Subcutaneous abdominal adipose tissue (tissue), 5 donors: ENCODE results near the gene BTRC.

Experiments used
- H3K27ac ChIP-seq: one replicate; pipeline ENCODE4 v1.7.0; 2013; ENCODE audit warnings: low read depth, mild to moderate bottlenecking, inconsistent platforms, low read length, moderate library complexity
- H3K27me3 ChIP-seq, 5 donors: one replicate each; pipeline ENCODE4 v1.7.0; 2013; ENCODE audit warnings: low read length in 5 of 5, inconsistent platforms in 1 of 5; ENCODE audit not compliant: control insufficient read depth in 5 of 5, insufficient read depth in 4 of 5
- H3K36me3 ChIP-seq, 5 donors: one replicate each; pipeline ENCODE4 v1.7.0; 2013; ENCODE audit warnings: low read length in 5 of 5; ENCODE audit not compliant: control insufficient read depth in 5 of 5, insufficient read depth in 5 of 5
- H3K4me1 ChIP-seq, 5 donors: one replicate each; pipeline ENCODE4 v1.7.0; 2013; ENCODE audit warnings: low read length in 5 of 5, mild to moderate bottlenecking in 3 of 5, moderate library complexity in 1 of 5; ENCODE audit not compliant: control insufficient read depth in 5 of 5, insufficient read depth in 5 of 5
- H3K4me3 ChIP-seq, 5 donors: one replicate each; pipeline ENCODE4 v1.7.0; 2013; ENCODE audit warnings: low read length in 5 of 5, low read depth in 1 of 5
- H3K9ac ChIP-seq, 5 donors: one replicate each; pipeline ENCODE4 v1.7.0; 2013; ENCODE audit warnings: low read length in 5 of 5, mild to moderate bottlenecking in 4 of 5, moderate library complexity in 3 of 5
- H3K9me3 ChIP-seq, 5 donors: one replicate each; pipeline ENCODE4 v1.7.0; 2013; ENCODE audit warnings: low read length in 5 of 5; ENCODE audit not compliant: control insufficient read depth in 5 of 5
- donor health status: healthy.
- donor health status: healthy.
- donor health status: healthy.
- donor health status: healthy.
- donor health status: healthy.

Gene BTRC

DNA sequence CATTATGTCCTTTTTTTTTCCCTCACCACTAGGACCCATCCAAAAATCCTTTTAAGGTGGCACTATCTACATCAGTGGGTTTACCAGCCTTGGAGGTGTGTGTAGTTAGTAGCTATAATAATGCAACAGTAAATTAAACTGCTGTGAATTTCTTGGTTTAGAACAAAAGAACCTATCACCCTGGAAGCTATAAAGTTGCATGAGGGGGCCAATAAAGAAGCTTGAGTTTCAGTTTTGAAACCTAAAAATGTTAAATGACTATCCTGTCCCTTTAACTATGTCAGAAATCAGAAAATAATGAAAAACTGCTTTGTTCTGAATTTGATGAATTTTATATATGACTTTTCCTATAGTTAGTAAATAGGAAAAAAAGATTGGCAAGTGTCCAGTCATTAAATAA, 153.9 kb downstream of the BTRC start:
- Histone ChIP-seq H3K27ac (no peak overlapping the region), H3K9ac (no peak overlapping the region), H3K4me3 (no peak overlapping the region), H3K27me3 (no peaks in the 10 kb centered on the region), H3K9me3 (no peaks in the 10 kb centered on the region), H3K4me1 (no peaks in the 10 kb centered on the region), H3K36me3 (no peaks in the 10 kb centered on the region)

- H3K36me3 ChIP-seq: peaks cover 0 to 6% (median 0%) of the 10 kb centered on the region in 5 donors
- no peak overlapping the region for H3K9ac ChIP-seq
- H3K9me3 ChIP-seq: peaks cover 0 to 9% (median 6%) of the 10 kb centered on the region in 5 donors
- no peaks in the 10 kb centered on the region for H3K4me1 ChIP-seq
- H3K27ac ChIP-seq: no peak overlapping the region
- no peak overlapping the region for H3K4me3 ChIP-seq
- H3K27me3 ChIP-seq: no peaks in the 10 kb centered on the region
Measured at GRCh38 chr10:101511938-101512337, 158.0 kb downstream of the BTRC start.

GRCh38 chr10:101512738-101513137, 158.8 kb downstream of the BTRC start:
- Histone ChIP-seq H3K27ac (no peak overlapping the region), H3K4me3 (no peak overlapping the region), H3K9ac (no peak overlapping the region), H3K9me3 (peaks cover 0 to 9% (median 6%) of the 10 kb centered on the region in 5 donors), H3K27me3 (no peaks in the 10 kb centered on the region), H3K36me3 (peaks cover 0 to 6% (median 0%) of the 10 kb centered on the region in 5 donors), H3K4me1 (no peaks in the 10 kb centered on the region)

GRCh38 chr10:101513733-101514132, 159.8 kb downstream of the BTRC start:
- H3K9ac ChIP-seq: no peak overlapping the region
- no peak overlapping the region for H3K4me3 ChIP-seq
- H3K27ac ChIP-seq: no peak overlapping the region
- peaks cover 0 to 9% (median 6%) of the 10 kb centered on the region in 5 donors for H3K9me3 ChIP-seq
- peaks cover 0 to 6% (median 0%) of the 10 kb centered on the region in 5 donors for H3K36me3 ChIP-seq
- H3K27me3 ChIP-seq: no peaks in the 10 kb centered on the region
- no peaks in the 10 kb centered on the region for H3K4me1 ChIP-seq

DNA sequence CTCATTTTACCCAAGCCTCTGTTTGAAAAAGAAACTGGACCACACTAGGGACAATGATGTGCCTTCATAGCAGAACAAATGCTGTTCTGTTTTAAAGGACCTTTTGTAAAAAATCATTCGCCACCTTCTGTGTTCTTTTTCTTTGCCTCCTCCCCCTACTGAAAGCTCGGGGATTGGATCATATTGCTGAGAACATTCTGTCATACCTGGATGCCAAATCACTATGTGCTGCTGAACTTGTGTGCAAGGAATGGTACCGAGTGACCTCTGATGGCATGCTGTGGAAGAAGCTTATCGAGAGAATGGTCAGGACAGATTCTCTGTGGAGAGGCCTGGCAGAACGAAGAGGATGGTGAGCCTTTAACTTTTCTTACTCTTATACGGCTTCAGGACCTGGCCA, 171.9 kb downstream of the BTRC start:
- Histone ChIP-seq H3K4me1 (no peaks in the 10 kb centered on the region), H3K9me3 (no peaks in the 10 kb centered on the region), H3K27ac (no peak overlapping the region), H3K4me3 (no peak overlapping the region), H3K27me3 (no peaks in the 10 kb centered on the region), H3K9ac (no peak overlapping the region), H3K36me3 (peaks cover 0 to 13% (median 2%) of the 10 kb centered on the region in 5 donors)

GRCh38 chr10:101529207-101529606, 175.2 kb downstream of the BTRC start:
- no peak overlapping the region for H3K27ac ChIP-seq
- H3K36me3 ChIP-seq: peaks cover 12 to 29% (median 20%) of the 10 kb centered on the region in 5 donors
- H3K9me3 ChIP-seq: no peaks in the 10 kb centered on the region
- no peak overlapping the region for H3K4me3 ChIP-seq
- H3K9ac ChIP-seq: no peak overlapping the region
- H3K27me3 ChIP-seq: no peaks in the 10 kb centered on the region
- H3K4me1 ChIP-seq: no peaks in the 10 kb centered on the region

DNA sequence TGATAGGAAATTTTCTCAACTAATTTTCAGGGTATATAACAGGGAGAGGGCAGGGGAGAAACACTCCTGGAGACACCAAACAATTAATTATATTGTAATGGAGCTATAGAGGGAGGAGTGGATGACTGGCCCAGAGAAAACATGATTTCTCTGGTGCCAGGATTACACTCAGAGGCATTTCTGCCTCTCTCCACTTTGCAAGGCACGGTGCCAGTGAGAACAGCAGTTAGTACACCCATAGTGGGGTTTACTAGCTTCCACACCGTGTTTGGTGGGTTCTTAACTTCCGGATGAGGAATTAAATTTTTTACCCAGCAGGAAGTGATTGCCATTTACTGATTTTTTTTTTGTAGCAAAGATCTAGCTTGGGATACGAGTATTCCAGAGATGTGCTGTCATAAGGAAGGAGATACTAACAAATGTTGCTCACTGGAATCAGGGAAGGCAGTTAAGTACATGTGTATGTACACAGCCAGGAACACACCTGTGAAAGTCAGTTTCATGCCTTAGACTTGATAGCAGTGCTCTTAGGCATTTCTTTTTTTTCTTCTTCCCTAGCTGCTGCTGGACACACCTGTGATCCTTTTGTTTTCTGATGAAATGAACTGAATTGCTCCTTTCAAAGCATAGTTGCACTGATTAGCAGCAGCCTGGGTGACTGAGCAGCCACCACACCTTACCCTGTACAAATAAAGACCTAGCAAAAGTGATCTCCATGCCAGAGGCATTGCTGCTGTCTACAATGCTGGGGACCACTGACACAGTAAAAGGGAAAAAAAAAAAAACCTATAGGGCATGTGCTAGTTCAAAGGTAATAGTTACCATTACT, 176.0 kb downstream of the BTRC start:
- Histone ChIP-seq H3K4me3 (no peak overlapping the region), H3K9ac (no peak overlapping the region), H3K4me1 (no peaks in the 10 kb centered on the region), H3K27me3 (no peaks in the 10 kb centered on the region), H3K9me3 (no peaks in the 10 kb centered on the region), H3K27ac (no peak overlapping the region), H3K36me3 (peaks cover 12 to 33% (median 21%) of the 10 kb centered on the region in 5 donors)

- Histone ChIP-seq H3K4me3 (no peak overlapping the region), H3K9ac (no peak overlapping the region), H3K27me3 (no peaks in the 10 kb centered on the region), H3K9me3 (no peaks in the 10 kb centered on the region), H3K4me1 (peaks cover 0 to 3% (median 0%) of the 10 kb centered on the region in 5 donors), H3K36me3 (peaks cover 15 to 44% (median 37%) of the 10 kb centered on the region in 5 donors), H3K27ac (no peak overlapping the region)
Measured at GRCh38 chr10:101535949-101536348, 182.0 kb downstream of the BTRC start.

- Histone ChIP-seq H3K9me3 (no peaks in the 10 kb centered on the region), H3K4me3 (no peak overlapping the region), H3K36me3 (peaks cover 15 to 44% (median 37%) of the 10 kb centered on the region in 5 donors), H3K27ac (no peak overlapping the region), H3K9ac (no peak overlapping the region), H3K27me3 (no peaks in the 10 kb centered on the region), H3K4me1 (peaks cover 0 to 3% (median 0%) of the 10 kb centered on the region in 5 donors)
Measured at GRCh38 chr10:101536800-101537199, 182.8 kb downstream of the BTRC start.

DNA sequence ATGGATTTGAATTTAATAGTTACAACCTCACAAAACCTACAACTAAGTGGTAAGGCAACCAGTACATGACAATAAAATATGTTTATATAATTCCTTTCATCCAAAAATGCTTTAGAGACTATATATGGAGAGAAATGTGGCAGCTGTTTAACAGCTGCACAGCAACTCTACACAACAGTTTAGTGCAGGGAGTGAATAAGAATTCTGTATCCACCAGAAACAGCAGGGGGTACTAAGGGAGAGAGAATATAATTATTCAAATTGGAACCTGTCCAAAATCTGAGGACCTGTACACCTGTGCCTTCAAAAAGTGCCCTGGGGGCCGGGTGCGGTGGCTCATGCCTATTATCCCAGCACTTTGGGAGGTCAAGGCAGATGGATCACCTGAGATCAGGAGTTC, 184.5 kb downstream of the BTRC start:
- no peaks in the 10 kb centered on the region for H3K27me3 ChIP-seq
- H3K9ac ChIP-seq: no peak overlapping the region
- H3K4me3 ChIP-seq: no peak overlapping the region
- no peaks in the 10 kb centered on the region for H3K9me3 ChIP-seq
- peaks cover 6 to 33% (median 22%) of the 10 kb centered on the region in 5 donors for H3K36me3 ChIP-seq
- no peak overlapping the region for H3K27ac ChIP-seq
- H3K4me1 ChIP-seq: peaks cover 0 to 3% (median 0%) of the 10 kb centered on the region in 5 donors
